Limb (tissue), 2 donors: ENCODE data around the gene KIF7.

Experiments used
- DNase-seq, 2 donors: peaks; one replicate each; pipeline ENCODE4 v3.0.0-alpha.2; 2016; ENCODE audit errors: extremely low spot score in 2 of 2

The KIF7 gene

DNA sequence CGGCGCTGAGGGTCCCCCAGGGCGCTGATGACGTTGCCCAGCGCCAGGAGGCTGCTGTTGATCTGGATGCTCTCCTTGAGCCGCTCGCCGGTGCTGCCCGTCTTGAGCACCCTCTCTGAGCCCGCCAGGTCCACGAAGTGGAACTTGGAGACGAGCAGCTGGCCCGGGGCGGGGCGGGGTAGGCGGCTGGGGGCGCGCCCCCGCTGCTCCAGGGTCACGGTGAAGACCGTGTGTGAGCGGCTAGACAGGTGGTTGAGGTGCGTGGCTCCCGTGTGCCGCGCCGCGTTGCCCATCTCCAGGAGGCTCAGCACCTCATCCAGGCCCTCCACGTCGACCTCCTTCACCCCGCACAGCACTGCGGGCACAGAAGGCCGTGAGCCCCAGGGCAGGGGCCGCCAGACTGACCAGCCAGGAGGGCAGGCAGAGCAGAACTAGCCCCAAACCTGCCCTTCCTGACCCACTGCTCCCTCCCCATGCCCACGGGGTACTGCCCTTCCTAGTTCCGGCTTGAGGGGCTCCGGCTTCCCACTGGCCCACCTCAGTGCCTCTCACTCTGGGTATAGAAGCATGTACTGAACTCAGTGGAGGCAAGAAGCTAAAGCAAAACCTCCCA lies 6.1 kb downstream of the KIF7 start:
- DNase-seq = no peak

- no peak for DNase-seq
Observed at GRCh38 chr15:89648106-89649012, 6.9 kb downstream of the KIF7 start.

GRCh38 chr15:89647191-89647851 lies 7.9 kb downstream of the KIF7 start:
- peak; percentile 39 to 84 for DNase-seq

GRCh38 chr15:89646416-89647141 lies 8.7 kb downstream of the KIF7 start:
- DNase-seq = no peak

- no peak for DNase-seq
Observed at GRCh38 chr15:89645680-89646079, 9.6 kb downstream of the KIF7 start.

- DNase-seq = no peak
Observed at GRCh38 chr15:89642106-89642505, 13.2 kb downstream of the KIF7 start.

GRCh38 chr15:89641053-89641452 lies 14.2 kb downstream of the KIF7 start:
- DNase-seq = no peak

DNA sequence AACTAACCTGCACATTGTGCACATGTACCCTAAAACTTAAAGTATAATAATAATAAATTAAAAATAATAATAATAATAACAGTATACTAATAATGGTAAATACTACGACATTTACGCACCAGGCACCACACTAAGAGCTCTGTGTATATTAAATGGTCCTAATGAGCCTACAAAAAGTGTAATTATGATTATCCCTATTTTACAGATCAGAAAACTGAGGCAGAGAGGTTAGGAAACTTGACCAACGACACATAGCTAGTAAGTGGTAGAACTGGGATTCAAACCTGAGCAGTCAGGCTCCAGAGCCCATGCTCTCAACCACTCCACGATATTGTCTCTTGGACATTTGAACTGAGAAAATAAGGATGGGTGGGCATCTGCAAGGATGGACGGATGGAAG lies 15.0 kb downstream of the KIF7 start:
- DNase-seq = no peak

GRCh38 chr15:89633585-89633984 lies 21.7 kb downstream of the KIF7 start:
- DNase-seq = no peak

DNA sequence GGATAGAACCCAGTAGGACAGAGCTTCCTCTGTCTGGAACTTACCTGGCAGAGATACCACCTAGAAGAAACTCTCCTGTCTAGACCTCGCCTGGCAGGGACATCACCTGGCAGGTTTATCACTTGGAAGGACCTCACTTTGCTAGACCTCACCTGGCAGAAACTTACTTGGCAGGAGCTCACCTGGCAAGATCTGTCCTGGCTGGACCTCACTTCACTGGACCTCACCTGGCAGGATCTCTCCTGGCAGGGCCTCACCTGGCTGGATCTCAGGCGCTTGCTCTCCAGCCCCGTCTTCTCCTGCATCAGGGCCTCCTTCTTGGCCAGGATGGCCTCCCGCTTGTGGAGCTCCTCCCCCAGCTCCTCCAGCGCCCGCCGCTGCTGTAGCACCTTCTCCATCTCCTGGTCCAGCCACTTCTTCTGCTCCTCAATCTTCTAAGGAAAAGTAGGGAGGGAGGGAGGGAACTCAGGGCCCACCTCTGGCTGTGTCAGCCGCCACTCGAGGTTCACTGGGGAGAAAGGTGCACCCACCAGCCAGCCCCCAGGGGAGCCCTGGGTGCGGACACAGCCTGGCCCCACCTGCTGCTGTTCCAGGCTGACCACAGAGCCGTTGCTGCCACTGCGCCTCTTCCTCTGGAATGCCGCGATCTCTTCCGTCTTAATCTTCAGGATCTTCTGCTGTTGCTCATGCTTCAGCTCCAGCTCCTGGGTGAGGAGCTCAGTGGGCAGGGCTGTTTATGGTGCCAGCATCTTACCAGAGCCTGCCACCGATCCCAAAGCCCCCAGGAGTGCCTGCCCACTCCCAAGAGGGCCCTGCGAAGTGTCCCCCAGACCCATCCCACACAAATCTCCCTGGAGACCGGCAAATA lies 22.5 kb downstream of the KIF7 start:
- no peak for DNase-seq

- DNase-seq = no peak
Observed at GRCh38 chr15:89631902-89632264, 23.4 kb downstream of the KIF7 start.

- DNase-seq = no peak
Observed at GRCh38 chr15:89630974-89631901, 24.0 kb downstream of the KIF7 start.

GRCh38 chr15:89630260-89630659 lies 25.0 kb downstream of the KIF7 start:
- DNase-seq = no peak

DNA sequence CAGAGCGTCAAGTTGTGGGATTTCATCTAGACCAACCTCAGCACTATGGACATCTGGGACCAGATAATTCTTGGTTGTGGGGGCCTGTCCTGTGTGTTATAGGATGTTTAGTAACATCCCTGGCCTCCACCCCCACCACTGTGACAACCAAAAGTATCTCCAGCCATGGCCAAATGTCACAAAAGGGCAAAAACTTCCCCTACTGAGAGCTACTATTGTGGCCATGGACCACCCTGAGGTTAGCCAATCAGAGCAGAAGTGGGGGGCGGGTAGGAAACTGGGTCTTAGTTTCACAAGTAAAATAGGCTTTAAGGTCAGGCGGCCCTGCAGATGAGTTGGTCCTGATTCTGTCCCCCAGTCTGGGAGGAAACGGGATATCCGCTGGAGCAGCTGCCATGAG lies 25.4 kb downstream of the KIF7 start:
- DNase-seq = no peak

DNA sequence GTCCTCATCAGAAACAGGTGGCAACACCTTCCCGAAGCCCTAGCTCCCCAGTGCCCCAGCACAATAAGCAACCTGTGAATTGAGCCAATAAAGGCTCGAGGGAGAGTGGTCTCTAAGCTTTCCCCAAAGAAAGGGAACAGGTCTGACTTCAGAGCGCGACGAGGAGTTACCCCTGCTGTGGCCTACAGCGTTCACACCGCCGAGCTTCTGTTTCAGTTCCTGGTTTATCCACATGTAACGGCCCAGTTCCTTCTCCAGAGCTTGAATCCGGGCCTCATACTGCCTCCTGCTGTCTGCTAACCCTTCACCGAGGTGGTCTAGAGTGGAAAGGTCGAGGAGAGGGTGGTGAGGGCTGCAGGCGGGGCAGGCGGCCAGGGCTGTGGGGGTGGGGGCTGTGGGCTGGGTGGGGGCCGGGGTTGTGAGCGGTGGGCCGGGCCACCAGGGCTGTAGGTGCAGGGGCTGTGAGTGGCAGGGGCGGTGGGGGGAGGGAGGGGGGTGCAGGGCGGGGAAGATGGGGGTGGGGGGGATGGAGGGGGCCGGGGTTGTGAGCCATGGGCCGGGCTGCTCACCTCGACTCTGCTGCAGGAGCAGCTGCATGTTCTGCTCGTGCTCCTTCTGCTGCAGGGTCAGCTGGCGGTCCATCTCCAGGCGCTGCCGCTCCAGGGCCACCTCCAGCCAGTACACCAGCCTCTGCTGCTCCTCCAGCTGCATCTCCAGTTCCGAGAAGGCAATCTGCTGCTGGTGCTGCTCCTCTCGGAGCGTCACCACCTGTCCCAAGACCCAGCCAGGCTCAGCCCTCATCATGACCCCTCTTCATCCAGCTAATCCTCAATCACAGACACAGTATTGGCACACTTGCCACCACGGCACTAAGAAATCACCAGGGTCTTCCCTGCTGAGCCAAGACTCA lies 26.2 kb downstream of the KIF7 start:
- no peak for DNase-seq

DNA sequence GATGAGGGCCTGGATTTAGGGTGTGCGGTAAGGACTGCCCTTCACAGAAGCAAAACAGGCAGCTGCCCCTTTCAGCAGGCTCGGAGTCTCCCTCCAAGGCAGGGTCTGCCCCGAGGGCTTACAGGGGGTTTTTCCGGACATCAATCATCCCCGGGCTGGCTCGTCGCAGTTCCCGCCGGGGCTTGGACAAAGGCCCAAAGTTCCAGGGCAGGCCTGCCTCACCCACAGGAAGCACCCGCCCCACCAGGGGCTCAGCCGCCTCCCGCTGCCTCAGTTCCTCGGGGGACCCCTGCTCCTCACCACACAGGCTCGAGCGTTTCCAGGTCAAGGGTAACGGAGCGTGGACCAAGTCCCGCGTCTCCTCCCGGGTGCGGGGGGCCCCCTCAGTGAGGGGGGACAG lies 27.0 kb downstream of the KIF7 start:
- DNase-seq = no peak

DNA sequence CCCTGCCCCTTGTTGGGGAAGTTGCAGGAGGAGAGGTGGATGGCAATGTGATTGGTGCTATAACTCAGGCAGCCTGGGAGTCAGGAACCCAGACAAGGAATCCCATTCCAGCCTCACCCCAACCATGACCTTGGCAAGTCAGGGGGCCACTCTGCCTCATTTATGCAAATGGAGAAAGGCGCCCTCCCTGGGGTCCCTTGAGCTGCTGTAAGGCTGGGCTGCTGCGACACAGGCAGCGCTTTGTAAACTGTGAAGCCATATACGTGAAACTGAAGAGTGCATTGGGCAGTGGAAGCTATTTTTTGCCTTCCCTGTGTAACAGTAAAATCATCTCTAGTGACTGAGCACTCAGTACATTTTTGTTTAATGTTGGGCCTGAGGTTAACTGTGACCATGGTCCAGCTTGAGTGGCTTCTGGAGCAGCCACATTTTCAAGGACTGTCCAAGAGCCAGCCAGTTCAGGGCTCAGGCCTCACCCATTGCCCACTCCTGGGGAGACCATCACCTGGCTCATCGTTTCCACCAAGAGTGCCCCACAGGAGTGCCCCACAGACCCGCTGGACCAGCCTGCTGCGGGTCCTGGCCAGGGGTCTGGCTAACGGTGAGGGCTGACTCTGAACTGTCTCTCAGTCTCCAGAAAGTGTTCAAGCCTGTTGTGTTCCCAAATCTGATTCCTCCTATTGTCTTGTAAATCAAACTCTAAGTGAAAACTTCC lies 27.9 kb downstream of the KIF7 start:
- no peak for DNase-seq

GRCh38 chr15:89625716-89626115 lies 29.6 kb downstream of the KIF7 start:
- no peak for DNase-seq
